NCI-H748 (cell line): ENCODE measurements around the gene KIRREL1.

Experiments
- DNase-seq: peaks from one replicate; lab custom pipeline; 2025; ENCODE audit not compliant: unreplicated experiment; lab: John Stamatoyannopoulos, UW

The KIRREL1 gene

GRCh38 chr1:158067662-158068061 is 74.2 kb downstream of the KIRREL1 start:
- DNase-seq, result no peak

GRCh38 chr1:158068918-158069317 is 75.5 kb downstream of the KIRREL1 start:
- no peak for DNase-seq

GRCh38 chr1:158071138-158071537 is 77.7 kb downstream of the KIRREL1 start:
- no peak for DNase-seq

- DNase-seq, result peak; percentile 6
Measured at GRCh38 chr1:158075078-158075477, 81.6 kb downstream of the KIRREL1 start.

GRCh38 chr1:158076441-158076840 is 83.0 kb downstream of the KIRREL1 start:
- DNase-seq, result no peak

- no peak for DNase-seq
Measured at GRCh38 chr1:158077411-158078256, 84.2 kb downstream of the KIRREL1 start.

- no peak for DNase-seq
Measured at GRCh38 chr1:158078569-158079080, 85.2 kb downstream of the KIRREL1 start.

GRCh38 chr1:158080066-158080465 is 86.6 kb downstream of the KIRREL1 start:
- DNase-seq, result no peak

GRCh38 chr1:158084336-158084735 is 90.9 kb downstream of the KIRREL1 start:
- no peak for DNase-seq

GRCh38 chr1:158084747-158085146 is 91.3 kb downstream of the KIRREL1 start:
- no peak for DNase-seq

GRCh38 chr1:158087320-158087927 is 94.0 kb downstream of the KIRREL1 start:
- peak; percentile 14 for DNase-seq

- DNase-seq, result no peak
Measured at GRCh38 chr1:158089476-158089875, 96.0 kb downstream of the KIRREL1 start.

- no peak for DNase-seq
Measured at GRCh38 chr1:158089925-158090637, 96.6 kb downstream of the KIRREL1 start.

- no peak for DNase-seq
Measured at GRCh38 chr1:158093376-158093775, 99.9 kb downstream of the KIRREL1 start.

GRCh38 chr1:158094571-158094970 is 101.1 kb downstream of the KIRREL1 start:
- DNase-seq, result no peak

- DNase-seq, result no peak
Measured at GRCh38 chr1:158095737-158096335, 102.4 kb downstream of the KIRREL1 start.

- no peak for DNase-seq
Measured at GRCh38 chr1:158098256-158098655, 104.8 kb downstream of the KIRREL1 start.

- DNase-seq, result no peak
Measured at GRCh38 chr1:158099185-158099584, 105.7 kb downstream of the KIRREL1 start.

GRCh38 chr1:158100498-158100897 is 107.1 kb downstream of the KIRREL1 start:
- DNase-seq, result no peak

GRCh38 chr1:158101455-158101854 is 108.0 kb downstream of the KIRREL1 start:
- no peak for DNase-seq

- DNase-seq, result no peak
Measured at GRCh38 chr1:158101927-158102326, 108.5 kb downstream of the KIRREL1 start.
